SK-N-SH treated with all-trans-retinoic acid at 6 μM for 48 hours (cell line): Measurements from ENCODE around the gene GMEB2.
"Not testable (repeated sequence)": the region's sequence is repeated elsewhere in the genome, so short reads cannot be mapped to it uniquely, and the experiment has no call there.

ENCODE experiments used
- ATAC-seq: fragments of 200-7000 bp; cut with Tn5 transposase; 3 replicates; pipeline ENCODE4 v1.9.1; 2020; ENCODE audit warnings: mild to moderate bottlenecking, moderate library complexity
- CSDC2 ChIP-seq: fragments of 250-450 bp; sonication (Bioruptor Pico); IDR thresholded peaks from 2 replicates; pipeline ENCODE4 v1.5.0; 2020; ENCODE audit warnings: mild to moderate bottlenecking, moderate library complexity
- ESRRG ChIP-seq: fragments of 250-450 bp; sonication (Bioruptor Pico); IDR thresholded peaks from 2 replicates; pipeline ENCODE4 v1.6.1; 2021; ENCODE audit warnings: mild to moderate bottlenecking
- GLIS3 ChIP-seq: fragments of 250-450 bp; sonication (Bioruptor Pico); IDR thresholded peaks from 2 replicates; pipeline ENCODE4 v1.5.0; 2020; ENCODE audit warnings: mild to moderate bottlenecking, moderate library complexity
- ISL1 ChIP-seq: fragments of 250-450 bp; sonication (Bioruptor Pico); IDR thresholded peaks from 2 replicates; pipeline ENCODE4 v2.1.2; 2022; ENCODE audit warnings: mild to moderate bottlenecking, moderate library complexity
- PPARA ChIP-seq: fragments of 250-450 bp; sonication (Bioruptor Pico); IDR thresholded peaks from 2 replicates; pipeline ENCODE4 v1.5.0; 2020; ENCODE audit warnings: mild to moderate bottlenecking, borderline replicate concordance
- SNAI2 ChIP-seq: fragments of 250-450 bp; sonication (Bioruptor Pico); IDR thresholded peaks from 2 replicates; pipeline ENCODE4 v1.5.0; 2020; ENCODE audit warnings: mild to moderate bottlenecking, moderate library complexity
- TOX ChIP-seq: fragments of 250-450 bp; sonication (Bioruptor Pico); IDR thresholded peaks from 2 replicates; pipeline ENCODE4 v1.8.0; 2021; ENCODE audit warnings: mild to moderate bottlenecking, moderate library complexity, borderline replicate concordance
- ZC3H10 ChIP-seq: fragments of 250-450 bp; sonication (Bioruptor Pico); IDR thresholded peaks from 2 replicates; pipeline ENCODE4 v1.5.1; 2021; ENCODE audit warnings: mild to moderate bottlenecking, moderate library complexity
- ZFP3 ChIP-seq: fragments of 250-450 bp; sonication (Bioruptor Pico); IDR thresholded peaks from 2 replicates; pipeline ENCODE4 v1.5.0; 2020; ENCODE audit warnings: mild to moderate bottlenecking, moderate library complexity
- ZFP30 ChIP-seq: fragments of 450-650 bp; formaldehyde crosslinking; IDR thresholded peaks from 2 replicates; pipeline ENCODE4 v1.5.0; 2022; ENCODE audit warnings: mild to moderate bottlenecking, moderate library complexity
- ZNF565 ChIP-seq: fragments of 450-650 bp; formaldehyde crosslinking; conservative IDR thresholded peaks from 2 replicates; pipeline ENCODE4 v1.5.0; 2020; ENCODE audit warnings: low read depth, mild to moderate bottlenecking, moderate library complexity
- ZNF70 ChIP-seq: fragments of 450-650 bp; formaldehyde crosslinking; IDR thresholded peaks from 2 replicates; pipeline ENCODE4 v1.5.0; 2020; ENCODE audit warnings: mild to moderate bottlenecking, moderate library complexity
- ZNF8 ChIP-seq: fragments of 450-650 bp; formaldehyde crosslinking; IDR thresholded peaks from 2 replicates; pipeline ENCODE4 v1.5.0; 2020; ENCODE audit warnings: mild to moderate bottlenecking, moderate library complexity
- TF ChIP-seq, protein P1 (sequence below): fragments of 250-450 bp; sonication (Bioruptor Pico); IDR thresholded peaks from 2 replicates; pipeline ENCODE4 v1.8.0; 2021; ENCODE audit warnings: low read depth, mild to moderate bottlenecking, moderate library complexity, borderline replicate concordance
- TF ChIP-seq, protein P2 (sequence below): fragments of 250-450 bp; sonication (Bioruptor Pico); IDR thresholded peaks from 2 replicates; pipeline ENCODE4 v1.8.0; 2020; ENCODE audit warnings: mild to moderate bottlenecking, moderate library complexity, borderline replicate concordance
- TF ChIP-seq, protein P3 (sequence below): fragments of 250-450 bp; sonication (Bioruptor Pico); IDR thresholded peaks from 2 replicates; pipeline ENCODE4 v1.5.0; 2020; ENCODE audit warnings: mild to moderate bottlenecking, moderate library complexity

GMEB2 gene

DNA sequence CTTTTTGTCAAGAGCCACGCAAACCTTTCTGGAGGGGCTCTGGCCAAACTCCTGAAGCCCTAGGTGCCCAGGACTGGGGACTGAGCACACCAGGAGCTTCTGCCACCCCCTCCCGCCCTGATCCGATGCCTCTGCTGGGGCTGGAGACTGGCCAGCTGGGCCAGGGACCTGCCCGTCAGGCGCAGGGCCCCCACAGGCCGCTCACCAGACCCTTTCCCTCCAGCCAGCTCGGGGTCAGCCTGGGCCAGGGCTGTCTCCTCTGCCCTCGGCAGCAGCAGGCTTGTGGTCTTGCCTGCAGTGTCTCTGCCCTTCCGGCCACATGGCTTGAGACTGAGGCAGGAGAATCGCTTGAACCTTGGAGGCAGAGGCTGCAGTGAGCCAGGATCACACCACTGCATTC lies 45.8 kb upstream of the GMEB2 start (continued):
- TF ChIP-seq, protein P1, sequence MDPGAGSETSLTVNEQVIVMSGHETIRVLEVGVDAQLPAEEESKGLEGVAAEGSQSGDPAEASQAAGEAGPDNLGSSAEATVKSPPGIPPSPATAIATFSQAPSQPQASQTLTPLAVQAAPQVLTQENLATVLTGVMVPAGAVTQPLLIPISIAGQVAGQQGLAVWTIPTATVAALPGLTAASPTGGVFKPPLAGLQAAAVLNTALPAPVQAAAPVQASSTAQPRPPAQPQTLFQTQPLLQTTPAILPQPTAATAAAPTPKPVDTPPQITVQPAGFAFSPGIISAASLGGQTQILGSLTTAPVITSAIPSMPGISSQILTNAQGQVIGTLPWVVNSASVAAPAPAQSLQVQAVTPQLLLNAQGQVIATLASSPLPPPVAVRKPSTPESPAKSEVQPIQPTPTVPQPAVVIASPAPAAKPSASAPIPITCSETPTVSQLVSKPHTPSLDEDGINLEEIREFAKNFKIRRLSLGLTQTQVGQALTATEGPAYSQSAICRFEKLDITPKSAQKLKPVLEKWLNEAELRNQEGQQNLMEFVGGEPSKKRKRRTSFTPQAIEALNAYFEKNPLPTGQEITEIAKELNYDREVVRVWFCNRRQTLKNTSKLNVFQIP (CRISPR knock-in tag), result no peak

DNA sequence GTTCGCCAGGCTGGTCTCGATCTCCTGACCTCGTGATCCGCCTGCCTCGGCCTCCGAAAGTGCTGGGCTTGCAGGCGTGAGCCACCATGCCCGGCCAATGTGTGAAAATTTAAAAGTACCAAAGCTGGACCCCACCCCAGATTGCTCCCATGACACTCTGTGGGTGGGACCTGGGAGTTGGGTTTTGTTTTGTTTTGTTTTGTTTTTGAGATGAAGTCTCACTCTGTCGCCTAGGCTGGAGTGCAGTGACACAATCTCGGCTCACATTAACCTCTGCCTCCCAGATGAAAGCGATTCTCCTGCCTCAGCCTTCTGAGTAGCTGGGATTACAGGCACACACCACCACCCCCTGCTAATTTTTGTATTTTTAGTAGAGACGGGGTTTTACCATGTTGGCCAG lies 44.8 kb upstream of the GMEB2 start:
- ATAC-seq, result not testable (repeated sequence)

DNA sequence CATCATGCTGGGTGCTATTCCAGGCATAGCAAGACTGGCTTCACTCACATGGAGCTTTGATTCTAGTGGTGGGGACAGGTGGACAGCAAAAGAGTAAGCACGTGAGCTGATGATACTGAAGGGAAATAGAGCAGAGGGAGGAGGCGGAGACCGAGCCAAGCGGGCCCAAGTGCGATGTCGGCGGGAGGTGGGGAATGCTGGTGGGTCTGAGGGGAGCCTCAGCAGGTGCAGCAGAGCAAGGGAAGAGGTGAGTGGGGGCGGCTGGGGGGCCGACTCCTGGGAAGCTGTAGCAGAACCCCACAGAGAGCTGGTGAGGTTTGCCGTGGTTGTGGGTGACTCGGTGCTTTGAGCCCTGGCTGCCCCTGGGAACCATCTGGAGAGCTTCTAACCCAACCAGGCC lies 41.5 kb upstream of the GMEB2 start:
- TF ChIP-seq SNAI2 (CRISPR knock-in tag) (no peak), ISL1 (CRISPR knock-in tag) (no peak), ZNF565 (no peak), GLIS3 (no peak), PPARA (no peak), ZFP3 (CRISPR knock-in tag) (no peak), ZNF8 (CRISPR knock-in tag) (no peak), TOX (CRISPR knock-in tag) (no peak), ZFP30 (no peak), ZNF70 (CRISPR knock-in tag) (no peak)
- TF ChIP-seq, protein P2, sequence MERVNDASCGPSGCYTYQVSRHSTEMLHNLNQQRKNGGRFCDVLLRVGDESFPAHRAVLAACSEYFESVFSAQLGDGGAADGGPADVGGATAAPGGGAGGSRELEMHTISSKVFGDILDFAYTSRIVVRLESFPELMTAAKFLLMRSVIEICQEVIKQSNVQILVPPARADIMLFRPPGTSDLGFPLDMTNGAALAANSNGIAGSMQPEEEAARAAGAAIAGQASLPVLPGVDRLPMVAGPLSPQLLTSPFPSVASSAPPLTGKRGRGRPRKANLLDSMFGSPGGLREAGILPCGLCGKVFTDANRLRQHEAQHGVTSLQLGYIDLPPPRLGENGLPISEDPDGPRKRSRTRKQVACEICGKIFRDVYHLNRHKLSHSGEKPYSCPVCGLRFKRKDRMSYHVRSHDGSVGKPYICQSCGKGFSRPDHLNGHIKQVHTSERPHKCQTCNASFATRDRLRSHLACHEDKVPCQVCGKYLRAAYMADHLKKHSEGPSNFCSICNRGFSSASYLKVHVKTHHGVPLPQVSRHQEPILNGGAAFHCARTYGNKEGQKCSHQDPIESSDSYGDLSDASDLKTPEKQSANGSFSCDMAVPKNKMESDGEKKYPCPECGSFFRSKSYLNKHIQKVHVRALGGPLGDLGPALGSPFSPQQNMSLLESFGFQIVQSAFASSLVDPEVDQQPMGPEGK, result no peak
- TF ChIP-seq, protein P3, sequence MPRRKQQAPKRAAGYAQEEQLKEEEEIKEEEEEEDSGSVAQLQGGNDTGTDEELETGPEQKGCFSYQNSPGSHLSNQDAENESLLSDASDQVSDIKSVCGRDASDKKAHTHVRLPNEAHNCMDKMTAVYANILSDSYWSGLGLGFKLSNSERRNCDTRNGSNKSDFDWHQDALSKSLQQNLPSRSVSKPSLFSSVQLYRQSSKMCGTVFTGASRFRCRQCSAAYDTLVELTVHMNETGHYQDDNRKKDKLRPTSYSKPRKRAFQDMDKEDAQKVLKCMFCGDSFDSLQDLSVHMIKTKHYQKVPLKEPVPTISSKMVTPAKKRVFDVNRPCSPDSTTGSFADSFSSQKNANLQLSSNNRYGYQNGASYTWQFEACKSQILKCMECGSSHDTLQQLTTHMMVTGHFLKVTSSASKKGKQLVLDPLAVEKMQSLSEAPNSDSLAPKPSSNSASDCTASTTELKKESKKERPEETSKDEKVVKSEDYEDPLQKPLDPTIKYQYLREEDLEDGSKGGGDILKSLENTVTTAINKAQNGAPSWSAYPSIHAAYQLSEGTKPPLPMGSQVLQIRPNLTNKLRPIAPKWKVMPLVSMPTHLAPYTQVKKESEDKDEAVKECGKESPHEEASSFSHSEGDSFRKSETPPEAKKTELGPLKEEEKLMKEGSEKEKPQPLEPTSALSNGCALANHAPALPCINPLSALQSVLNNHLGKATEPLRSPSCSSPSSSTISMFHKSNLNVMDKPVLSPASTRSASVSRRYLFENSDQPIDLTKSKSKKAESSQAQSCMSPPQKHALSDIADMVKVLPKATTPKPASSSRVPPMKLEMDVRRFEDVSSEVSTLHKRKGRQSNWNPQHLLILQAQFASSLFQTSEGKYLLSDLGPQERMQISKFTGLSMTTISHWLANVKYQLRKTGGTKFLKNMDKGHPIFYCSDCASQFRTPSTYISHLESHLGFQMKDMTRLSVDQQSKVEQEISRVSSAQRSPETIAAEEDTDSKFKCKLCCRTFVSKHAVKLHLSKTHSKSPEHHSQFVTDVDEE (CRISPR knock-in tag), result no peak
- no peak for ATAC-seq

DNA sequence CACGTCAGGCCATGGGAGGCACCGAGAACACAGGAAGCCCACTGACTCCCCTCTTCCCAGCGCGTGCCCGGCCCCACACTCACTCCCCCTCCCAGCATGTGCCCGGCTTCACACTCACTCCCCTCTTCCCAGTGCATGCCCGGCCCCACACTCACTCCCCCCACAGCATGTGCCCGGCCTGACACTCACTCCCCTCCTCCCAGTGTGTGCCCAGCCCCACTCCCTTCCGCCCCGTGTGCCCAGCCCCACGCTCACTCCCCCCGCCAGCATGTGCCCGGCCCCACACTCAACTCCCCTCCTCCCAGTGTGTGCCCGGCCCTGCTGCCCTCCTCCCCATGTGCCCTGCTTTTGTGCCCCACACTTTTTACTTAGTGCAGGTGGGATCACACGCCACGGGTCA lies 41.0 kb upstream of the GMEB2 start:
- TF ChIP-seq ZC3H10 (CRISPR knock-in tag) (no peak), ZNF565 (no peak), ISL1 (CRISPR knock-in tag) (no peak), ZFP3 (CRISPR knock-in tag) (no peak), ZNF8 (CRISPR knock-in tag) (no peak), GLIS3 (no peak), PPARA (no peak)
- TF ChIP-seq, protein P1 (CRISPR knock-in tag), result no peak
- TF ChIP-seq, protein P3 (CRISPR knock-in tag), result no peak
- no peak for ATAC-seq

DNA sequence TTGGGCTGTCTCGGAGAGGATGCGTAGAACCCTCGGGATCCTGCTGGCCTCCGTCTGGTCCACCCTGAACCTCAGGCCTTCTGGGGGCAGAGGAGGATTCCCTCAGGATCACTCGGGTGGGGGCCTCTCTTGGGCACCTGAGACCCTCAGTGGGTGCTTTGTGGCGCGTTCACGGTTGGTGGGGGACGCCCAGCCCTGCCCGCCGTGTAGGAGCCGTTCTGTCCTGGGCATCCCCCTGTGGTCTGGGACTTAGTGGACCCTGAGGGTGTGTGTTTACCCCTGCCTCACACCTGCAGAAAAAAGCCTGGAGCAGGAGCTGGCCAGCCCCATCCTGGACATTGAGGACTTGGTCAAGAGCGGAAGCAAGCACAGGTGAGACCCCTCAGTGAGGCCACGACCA lies 38.8 kb upstream of the GMEB2 start:
- TF ChIP-seq CSDC2 (no peak), ESRRG (CRISPR knock-in tag) (no peak)
- no peak for ATAC-seq
